Stomach smooth muscle (tissue), 2 donors: ENCODE measurements around the gene RECK.
A peak's percentile ranks its signal among the peaks of the same experiment; 100 is the strongest.
"Not testable (repeated sequence)": the region's sequence is repeated elsewhere in the genome, so short reads cannot be mapped to it uniquely, and the experiment has no call there.

Source experiments
- H3K27ac ChIP-seq: one replicate; pipeline ENCODE4 v1.7.0; 2013; ENCODE audit warnings: mild to moderate bottlenecking, low read length, inconsistent platforms
- H3K27me3 ChIP-seq, 2 donors: one replicate each; pipeline ENCODE4 v1.7.0; 2013; ENCODE audit warnings: low read length in 2 of 2; ENCODE audit not compliant: insufficient read depth in 2 of 2, control insufficient read depth in 1 of 2
- H3K36me3 ChIP-seq, 2 donors: one replicate each; pipeline ENCODE4 v1.7.0; 2013; ENCODE audit warnings: low read length in 2 of 2; ENCODE audit not compliant: control insufficient read depth in 2 of 2, insufficient read depth in 2 of 2
- H3K4me1 ChIP-seq: one replicate; pipeline ENCODE4 v1.7.0; 2013; ENCODE audit warnings: low read length; ENCODE audit not compliant: control insufficient read depth, insufficient read depth
- H3K4me3 ChIP-seq, 2 donors: one replicate each; pipeline ENCODE4 v1.7.0; 2013; ENCODE audit warnings: low read length in 2 of 2
- H3K9ac ChIP-seq, 2 donors: one replicate each; pipeline ENCODE4 v1.7.0; 2013; ENCODE audit warnings: low read length in 2 of 2, mild to moderate bottlenecking in 1 of 2
- H3K9me3 ChIP-seq, 2 donors: one replicate each; pipeline ENCODE4 v1.7.0; 2013; ENCODE audit warnings: low read length in 2 of 2; ENCODE audit not compliant: control insufficient read depth in 2 of 2
- donor health status: healthy.
- donor health status: Pancreatic carcinoma.

The RECK gene

GRCh38 chr9:36036780-36037548 is at the start of gene RECK:
Gene RECK, plus strand, starts transcription at chr9:36036913. Its CDS starts 86 bp downstream, at chr9:36036999.
- H3K27me3 ChIP-seq: no peaks in the 10 kb centered on the region
- peak within 1 kb of the TSS; percentile 79 to 86 for H3K4me3 ChIP-seq
- no peaks in the 10 kb centered on the region for H3K9me3 ChIP-seq
- peaks cover 8% of the 10 kb centered on the region for H3K4me1 ChIP-seq
- H3K36me3 ChIP-seq: no peaks in the 10 kb centered on the region
- no peak within 1 kb of the TSS for H3K27ac ChIP-seq
- H3K9ac ChIP-seq: peak within 1 kb of the TSS; percentile 67 to 79

GRCh38 chr9:35990155-35990554 is 46.6 kb upstream of the RECK start:
- H3K27me3 ChIP-seq: no peaks in the 10 kb centered on the region
- H3K27ac ChIP-seq: no peak overlapping the region
- no peak overlapping the region for H3K9ac ChIP-seq
- H3K9me3 ChIP-seq: no peaks in the 10 kb centered on the region
- no peaks in the 10 kb centered on the region for H3K4me1 ChIP-seq
- H3K36me3 ChIP-seq: no peaks in the 10 kb centered on the region
- H3K4me3 ChIP-seq: no peak overlapping the region

- not testable (repeated sequence) for H3K9me3 ChIP-seq, H3K27ac ChIP-seq, H3K4me3 ChIP-seq, H3K4me1 ChIP-seq, H3K27me3 ChIP-seq, H3K36me3 ChIP-seq, H3K9ac ChIP-seq
Observed at GRCh38 chr9:35993136-35993535, 43.6 kb upstream of the RECK start.

- H3K27me3 ChIP-seq: peaks cover 0 to 2% of the 10 kb centered on the region in 2 donors
- H3K36me3 ChIP-seq: no peaks in the 10 kb centered on the region
- no peak overlapping the region for H3K4me3 ChIP-seq
- no peaks in the 10 kb centered on the region for H3K9me3 ChIP-seq
- H3K27ac ChIP-seq: no peak overlapping the region
- no peaks in the 10 kb centered on the region for H3K4me1 ChIP-seq
- no peak overlapping the region for H3K9ac ChIP-seq
Observed at GRCh38 chr9:35993976-35994720, 42.6 kb upstream of the RECK start.

- H3K27ac ChIP-seq: no peak overlapping the region
- no peaks in the 10 kb centered on the region for H3K9me3 ChIP-seq
- no peaks in the 10 kb centered on the region for H3K4me1 ChIP-seq
- H3K36me3 ChIP-seq: no peaks in the 10 kb centered on the region
- no peak overlapping the region for H3K4me3 ChIP-seq
- peaks cover 0 to 2% of the 10 kb centered on the region in 2 donors for H3K27me3 ChIP-seq
- H3K9ac ChIP-seq: no peak overlapping the region
Observed at GRCh38 chr9:35994959-35995358, 41.8 kb upstream of the RECK start.

GRCh38 chr9:35996358-35996970 is 40.2 kb upstream of the RECK start:
- no peaks in the 10 kb centered on the region for H3K4me1 ChIP-seq
- H3K9me3 ChIP-seq: no peaks in the 10 kb centered on the region
- no peak overlapping the region for H3K9ac ChIP-seq
- H3K27ac ChIP-seq: no peak overlapping the region
- H3K36me3 ChIP-seq: no peaks in the 10 kb centered on the region
- no peak overlapping the region for H3K4me3 ChIP-seq
- peaks cover 0 to 2% of the 10 kb centered on the region in 2 donors for H3K27me3 ChIP-seq

GRCh38 chr9:35997016-35997415 is 39.7 kb upstream of the RECK start:
- not testable (repeated sequence) for H3K9me3 ChIP-seq, H3K36me3 ChIP-seq, H3K27ac ChIP-seq

GRCh38 chr9:35998333-35998732 is 38.4 kb upstream of the RECK start:
- no peak overlapping the region for H3K4me3 ChIP-seq
- H3K9ac ChIP-seq: no peak overlapping the region
- H3K27ac ChIP-seq: no peak overlapping the region
- no peaks in the 10 kb centered on the region for H3K4me1 ChIP-seq
- H3K36me3 ChIP-seq: no peaks in the 10 kb centered on the region
- H3K9me3 ChIP-seq: no peaks in the 10 kb centered on the region
- H3K27me3 ChIP-seq: peaks cover 0 to 8% of the 10 kb centered on the region in 2 donors

More at GRCh38 chr9:35997016-35997415, 39.7 kb upstream of the RECK start:
- not testable (repeated sequence) for H3K27me3 ChIP-seq, H3K9ac ChIP-seq, H3K4me3 ChIP-seq, H3K4me1 ChIP-seq

GRCh38 chr9:36005891-36006290 is 30.8 kb upstream of the RECK start:
- no peak overlapping the region for H3K4me3 ChIP-seq
- H3K4me1 ChIP-seq: no peaks in the 10 kb centered on the region
- peaks cover 4 to 8% of the 10 kb centered on the region in 2 donors for H3K27me3 ChIP-seq
- no peak overlapping the region for H3K9ac ChIP-seq
- no peaks in the 10 kb centered on the region for H3K36me3 ChIP-seq
- no peak overlapping the region for H3K27ac ChIP-seq
- H3K9me3 ChIP-seq: peaks cover 0 to 9% of the 10 kb centered on the region in 2 donors

GRCh38 chr9:36006549-36007315 is 30.0 kb upstream of the RECK start:
- Histone ChIP-seq H3K4me1 (no peaks in the 10 kb centered on the region), H3K36me3 (no peaks in the 10 kb centered on the region), H3K9me3 (peaks cover 0 to 9% of the 10 kb centered on the region in 2 donors), H3K27ac (no peak overlapping the region), H3K9ac (no peak overlapping the region), H3K4me3 (no peak overlapping the region), H3K27me3 (peaks cover 4 to 8% of the 10 kb centered on the region in 2 donors)
